Vagina (tissue), 2 donors: ENCODE results near the gene C1D. TPM values are rescaled to one million over a fixed set of nuclear protein-coding genes. Genes with fewer than 3 reads are reported as not detected.
A peak's percentile ranks its signal among the peaks of the same experiment; 100 is the strongest.

ENCODE experiments used
- DNase-seq, 2 donors: peaks; one replicate each; pipeline ENCODE4 v3.0.0-alpha.2; 2017; ENCODE audit errors: extremely low spot score in 2 of 2
- H3K27ac ChIP-seq: fragments of 200-600 bp; sonication (generic); one replicate; pipeline ENCODE4 v1.5.1; 2019
- H3K27me3 ChIP-seq: fragments of 200-600 bp; sonication (generic); one replicate; pipeline ENCODE4 v1.5.1; 2019
- H3K36me3 ChIP-seq, 2 donors: fragments of 200-600 bp; sonication (generic); one replicate each; pipeline ENCODE4 v1.5.1; 2017 to 2019
- H3K4me1 ChIP-seq: fragments of 200-600 bp; sonication (generic); one replicate; pipeline ENCODE4 v1.5.1; 2019
- H3K4me3 ChIP-seq, 2 donors: fragments of 200-600 bp; sonication (generic); 1 replicate in 1 of 2; 2 replicates in 1 of 2; pipeline ENCODE4 v1.5.1; 2016 to 2019
- H3K9me3 ChIP-seq: fragments of 200-600 bp; sonication (generic); one replicate; pipeline ENCODE4 v1.5.1; 2019
- POLR2A ChIP-seq, 2 donors: fragments of 450-650 bp; IDR thresholded peaks; one replicate each; pipeline ENCODE4 v1.6.1; 2017; ENCODE audit warnings: antibody characterized with exemption in 2 of 2, mild to moderate bottlenecking in 2 of 2, moderate library complexity in 2 of 2
- POLR2AphosphoS5 ChIP-seq, 2 donors: sonication (generic); formaldehyde crosslinking; IDR thresholded peaks; one replicate each; pipeline ENCODE4 v1.9.0; 2017; ENCODE audit warnings: antibody characterized with exemption in 2 of 2, mild to moderate bottlenecking in 2 of 2, low read depth in 1 of 2; ENCODE audit not compliant: insufficient read depth in 1 of 2
- intact Hi-C: fragments of 100-400 bp; cut with DNase I; formaldehyde crosslinking; loops from one replicate; pipeline ENCODE4 v1.15.1; 2023
- total RNA-seq: library from RNA; depleted of rRNA; stranded (reverse); fragments of >200 nt; gene quantifications from one replicate; pipeline ENCODE4 v1.2.3, GENCODE V29; 2016
- TF ChIP-seq, protein P1 (sequence below), 3 experiments: fragments of 450-650 bp in 2 of 3; fragments of 200-600 bp in 1 of 3; sonication (generic) in 1 of 3; IDR thresholded peaks; one replicate each; pipeline ENCODE4 v1.5.1; 2017 to 2019; ENCODE audit warnings: antibody characterized with exemption in 3 of 3, mild to moderate bottlenecking in 2 of 3, moderate library complexity in 2 of 3

The C1D gene
- total RNA-seq, 1 donor from 2014 or later, result 21.9 TPM

DNA sequence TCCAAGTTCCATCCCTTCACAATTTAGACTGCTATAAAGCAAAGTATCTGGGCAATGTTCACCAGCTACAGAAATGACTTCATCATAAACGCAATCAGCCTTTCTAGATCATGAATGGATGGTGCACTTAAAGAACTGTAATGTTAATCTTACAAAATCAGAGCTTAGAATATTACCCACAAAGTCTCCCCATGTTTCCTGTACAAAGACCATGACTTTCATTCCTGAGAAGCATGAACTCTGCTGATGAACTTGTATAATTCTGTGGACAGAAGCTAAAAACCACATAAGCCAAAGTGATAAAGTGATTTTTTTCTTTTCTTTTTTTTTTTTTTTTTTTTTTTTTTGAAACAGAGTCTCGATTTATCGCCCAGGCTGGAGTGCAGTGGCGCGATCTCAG, 53.3 kb downstream of the C1D start:
- no peak overlapping the region for H3K27ac ChIP-seq
- no peak overlapping the region for H3K4me3 ChIP-seq
- no peaks in the 10 kb centered on the region for H3K9me3 ChIP-seq
- no peaks in the 10 kb centered on the region for H3K4me1 ChIP-seq
- no peaks in the 10 kb centered on the region for H3K36me3 ChIP-seq
- DNase-seq, result no peak
- no peaks in the 10 kb centered on the region for H3K27me3 ChIP-seq
- intact Hi-C loops, result no loop called here
- no peak for TF ChIP-seq POLR2AphosphoS5 (IDR thresholded peaks at IDR 0.05; ENCODE audit: insufficient read depth in 1 of 2, low read depth in 1 of 2)
- TF ChIP-seq, protein P1, sequence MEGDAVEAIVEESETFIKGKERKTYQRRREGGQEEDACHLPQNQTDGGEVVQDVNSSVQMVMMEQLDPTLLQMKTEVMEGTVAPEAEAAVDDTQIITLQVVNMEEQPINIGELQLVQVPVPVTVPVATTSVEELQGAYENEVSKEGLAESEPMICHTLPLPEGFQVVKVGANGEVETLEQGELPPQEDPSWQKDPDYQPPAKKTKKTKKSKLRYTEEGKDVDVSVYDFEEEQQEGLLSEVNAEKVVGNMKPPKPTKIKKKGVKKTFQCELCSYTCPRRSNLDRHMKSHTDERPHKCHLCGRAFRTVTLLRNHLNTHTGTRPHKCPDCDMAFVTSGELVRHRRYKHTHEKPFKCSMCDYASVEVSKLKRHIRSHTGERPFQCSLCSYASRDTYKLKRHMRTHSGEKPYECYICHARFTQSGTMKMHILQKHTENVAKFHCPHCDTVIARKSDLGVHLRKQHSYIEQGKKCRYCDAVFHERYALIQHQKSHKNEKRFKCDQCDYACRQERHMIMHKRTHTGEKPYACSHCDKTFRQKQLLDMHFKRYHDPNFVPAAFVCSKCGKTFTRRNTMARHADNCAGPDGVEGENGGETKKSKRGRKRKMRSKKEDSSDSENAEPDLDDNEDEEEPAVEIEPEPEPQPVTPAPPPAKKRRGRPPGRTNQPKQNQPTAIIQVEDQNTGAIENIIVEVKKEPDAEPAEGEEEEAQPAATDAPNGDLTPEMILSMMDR (IDR thresholded peaks at IDR 0.05), result no peak
- TF ChIP-seq POLR2A (IDR thresholded peaks at IDR 0.05), result no peak

- no peaks in the 10 kb centered on the region for H3K27me3 ChIP-seq
- peaks cover 6% of the 10 kb centered on the region for H3K4me1 ChIP-seq
- H3K27ac ChIP-seq, result no peak overlapping the region
- intact Hi-C loops, result no loop called here
- H3K36me3 ChIP-seq, result no peaks in the 10 kb centered on the region
- H3K9me3 ChIP-seq, result no peaks in the 10 kb centered on the region
- TF ChIP-seq, protein P1 (IDR thresholded peaks at IDR 0.05), result no peak
- no peak for TF ChIP-seq POLR2AphosphoS5 (IDR thresholded peaks at IDR 0.05; ENCODE audit: insufficient read depth in 1 of 2, low read depth in 1 of 2)
- no peak for TF ChIP-seq POLR2A (IDR thresholded peaks at IDR 0.05)
- H3K4me3 ChIP-seq, result no peak overlapping the region
- no peak for DNase-seq
Measured at GRCh38 chr2:68000170-68000825, 62.5 kb downstream of the C1D start.

GRCh38 chr2:67999332-67999731, 63.5 kb downstream of the C1D start:
- Histone ChIP-seq H3K4me1 (peaks cover 6% of the 10 kb centered on the region), H3K36me3 (no peaks in the 10 kb centered on the region), H3K4me3 (no peak overlapping the region), H3K9me3 (no peaks in the 10 kb centered on the region), H3K27ac (no peak overlapping the region), H3K27me3 (no peaks in the 10 kb centered on the region)
- DNase-seq, result no peak
- TF ChIP-seq POLR2A (IDR thresholded peaks at IDR 0.05) (no peak), POLR2AphosphoS5 (IDR thresholded peaks at IDR 0.05; ENCODE audit: insufficient read depth in 1 of 2, low read depth in 1 of 2) (no peak)
- TF ChIP-seq, protein P1 (IDR thresholded peaks at IDR 0.05), result no peak
- intact Hi-C loops, result no loop called here

GRCh38 chr2:67997903-67998302, 64.9 kb downstream of the C1D start:
- Histone ChIP-seq H3K27me3 (no peaks in the 10 kb centered on the region), H3K9me3 (no peaks in the 10 kb centered on the region), H3K27ac (no peak overlapping the region), H3K36me3 (no peaks in the 10 kb centered on the region), H3K4me1 (peaks cover 6% of the 10 kb centered on the region), H3K4me3 (no peak overlapping the region)
- intact Hi-C loops, result no loop called here
- TF ChIP-seq, protein P1 (IDR thresholded peaks at IDR 0.05), result no peak
- TF ChIP-seq POLR2AphosphoS5 (IDR thresholded peaks at IDR 0.05; ENCODE audit: insufficient read depth in 1 of 2, low read depth in 1 of 2), result no peak
- no peak for TF ChIP-seq POLR2A (IDR thresholded peaks at IDR 0.05)
- no peak for DNase-seq

DNA sequence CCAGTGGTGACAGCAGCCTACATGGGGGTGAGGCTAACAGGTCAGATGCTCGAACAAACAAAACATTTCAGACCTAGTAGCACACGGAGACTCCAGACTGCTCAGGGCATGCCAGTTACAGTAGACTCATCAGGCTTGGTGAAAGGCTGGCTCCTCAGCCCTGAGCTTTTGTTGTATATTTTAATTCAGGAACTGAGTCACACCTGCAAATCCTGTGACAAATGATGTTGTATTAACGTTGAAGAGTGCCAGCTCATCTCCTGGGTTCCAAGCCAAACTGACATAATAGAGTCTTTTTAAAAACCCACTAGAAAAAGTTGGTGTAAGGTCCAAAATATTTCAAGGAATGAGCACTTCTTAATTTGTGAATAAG, 65.3 kb downstream of the C1D start:
- DNase-seq, result no peak
- peaks cover 6% of the 10 kb centered on the region for H3K4me1 ChIP-seq
- TF ChIP-seq POLR2AphosphoS5 (IDR thresholded peaks at IDR 0.05; ENCODE audit: insufficient read depth in 1 of 2, low read depth in 1 of 2), result peak in 1 of 2 donors; percentile 51
- TF ChIP-seq, protein P1 (IDR thresholded peaks at IDR 0.05), result no peak
- no peak for TF ChIP-seq POLR2A (IDR thresholded peaks at IDR 0.05)
- H3K27ac ChIP-seq, result no peak overlapping the region
- no peaks in the 10 kb centered on the region for H3K27me3 ChIP-seq
- no peak overlapping the region for H3K4me3 ChIP-seq
- no peaks in the 10 kb centered on the region for H3K9me3 ChIP-seq
- H3K36me3 ChIP-seq, result no peaks in the 10 kb centered on the region
- intact Hi-C loops, result no loop called here
